Osteoblast (primary cell): ENCODE data around the gene MYOM1. TPM values are rescaled to one million over a fixed set of nuclear protein-coding genes. Genes with fewer than 3 reads are reported as not detected.

Experiments used
- DNase-seq: peaks from one replicate; pipeline ENCODE4 v3.0.0; 2011; ENCODE audit warnings: low spot score, mixed read lengths; ENCODE audit not compliant: insufficient read length; ENCODE audit errors: missing footprints
- H2AFZ ChIP-seq: 2 replicates; pipeline ENCODE4 v1.6.0; 2011; ENCODE audit warnings: mild to moderate bottlenecking, low read length
- H3K27ac ChIP-seq: 2 replicates; pipeline ENCODE4 v1.5.1; 2011; ENCODE audit warnings: mild to moderate bottlenecking, low read depth, low read length, moderate library complexity
- H3K27me3 ChIP-seq: 2 replicates; pipeline ENCODE4 v1.6.0; 2012; ENCODE audit warnings: mild to moderate bottlenecking, control low read depth, inconsistent platforms, low read length, moderate library complexity; ENCODE audit not compliant: insufficient read depth
- H3K36me3 ChIP-seq: 2 replicates; pipeline ENCODE4 v1.5.1; 2011; ENCODE audit warnings: mild to moderate bottlenecking, low read length, control low read depth, moderate library complexity; ENCODE audit not compliant: insufficient read depth
- H3K4me1 ChIP-seq: 2 replicates; pipeline ENCODE4 v1.5.1; 2011; ENCODE audit warnings: mild to moderate bottlenecking, low read length, control low read depth, moderate library complexity; ENCODE audit not compliant: insufficient read depth
- H3K4me2 ChIP-seq: 2 replicates; pipeline ENCODE4 v1.6.0; 2011; ENCODE audit warnings: mild to moderate bottlenecking, low read length; ENCODE audit not compliant: insufficient read depth
- H3K4me3 ChIP-seq: fragments of 200-600 bp; sonication (generic); 3 replicates; pipeline ENCODE4 v1.5.1; 2012; ENCODE audit warnings: mild to moderate bottlenecking, low read length, inconsistent platforms; ENCODE audit not compliant: insufficient read depth
- H3K79me2 ChIP-seq: 2 replicates; pipeline ENCODE4 v1.6.0; 2012; ENCODE audit warnings: mild to moderate bottlenecking, low read length, control low read depth, inconsistent platforms; ENCODE audit not compliant: insufficient read depth
- H3K9me3 ChIP-seq: 2 replicates; pipeline ENCODE4 v1.5.1; 2011; ENCODE audit warnings: low read depth, low read length, control low read depth
- H4K20me1 ChIP-seq: 2 replicates; pipeline ENCODE4 v1.6.0; 2012; ENCODE audit warnings: mild to moderate bottlenecking, low read length, control low read depth; ENCODE audit not compliant: insufficient read depth
- total RNA-seq: library from RNA; depleted of rRNA; stranded (reverse); fragments of >200 nt; gene quantifications from 2 replicates; pipeline ENCODE4 v1.2.3, GENCODE V29; 2012
- TF ChIP-seq, protein P1 (sequence below): IDR thresholded peaks from 2 replicates; pipeline ENCODE4 v1.5.1; 2011; ENCODE audit warnings: mild to moderate bottlenecking, low read depth, low read length, moderate library complexity; ENCODE audit errors: extremely low read depth

The MYOM1 gene
- total RNA-seq, 1 donor: 1.8 TPM

GRCh38 chr18:3060667-3061580 lies 158.8 kb downstream of the MYOM1 start:
- H3K4me2 ChIP-seq: no peak overlapping the region
- no peaks in the 10 kb centered on the region for H3K9me3 ChIP-seq
- no peaks in the 10 kb centered on the region for H3K36me3 ChIP-seq
- no peak overlapping the region for H3K27ac ChIP-seq
- H4K20me1 ChIP-seq: no peaks in the 10 kb centered on the region
- no peaks in the 10 kb centered on the region for H3K4me1 ChIP-seq
- TF ChIP-seq, protein P1, sequence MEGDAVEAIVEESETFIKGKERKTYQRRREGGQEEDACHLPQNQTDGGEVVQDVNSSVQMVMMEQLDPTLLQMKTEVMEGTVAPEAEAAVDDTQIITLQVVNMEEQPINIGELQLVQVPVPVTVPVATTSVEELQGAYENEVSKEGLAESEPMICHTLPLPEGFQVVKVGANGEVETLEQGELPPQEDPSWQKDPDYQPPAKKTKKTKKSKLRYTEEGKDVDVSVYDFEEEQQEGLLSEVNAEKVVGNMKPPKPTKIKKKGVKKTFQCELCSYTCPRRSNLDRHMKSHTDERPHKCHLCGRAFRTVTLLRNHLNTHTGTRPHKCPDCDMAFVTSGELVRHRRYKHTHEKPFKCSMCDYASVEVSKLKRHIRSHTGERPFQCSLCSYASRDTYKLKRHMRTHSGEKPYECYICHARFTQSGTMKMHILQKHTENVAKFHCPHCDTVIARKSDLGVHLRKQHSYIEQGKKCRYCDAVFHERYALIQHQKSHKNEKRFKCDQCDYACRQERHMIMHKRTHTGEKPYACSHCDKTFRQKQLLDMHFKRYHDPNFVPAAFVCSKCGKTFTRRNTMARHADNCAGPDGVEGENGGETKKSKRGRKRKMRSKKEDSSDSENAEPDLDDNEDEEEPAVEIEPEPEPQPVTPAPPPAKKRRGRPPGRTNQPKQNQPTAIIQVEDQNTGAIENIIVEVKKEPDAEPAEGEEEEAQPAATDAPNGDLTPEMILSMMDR: no peak
- H3K27me3 ChIP-seq: peaks cover 5% of the 10 kb centered on the region
- no peak overlapping the region for H3K4me3 ChIP-seq
- peak overlapping the region; percentile 37 for H2AFZ ChIP-seq
- no peak for DNase-seq
- H3K79me2 ChIP-seq: no peaks in the 10 kb centered on the region

GRCh38 chr18:3059272-3059671 lies 160.5 kb downstream of the MYOM1 start:
- Histone ChIP-seq H3K27ac (no peak overlapping the region), H3K36me3 (no peaks in the 10 kb centered on the region), H2AFZ (no peak overlapping the region), H3K4me3 (no peak overlapping the region), H3K9me3 (no peaks in the 10 kb centered on the region), H4K20me1 (no peaks in the 10 kb centered on the region), H3K4me2 (no peak overlapping the region), H3K79me2 (no peaks in the 10 kb centered on the region), H3K27me3 (peaks cover 7% of the 10 kb centered on the region), H3K4me1 (no peaks in the 10 kb centered on the region)
- TF ChIP-seq, protein P1: no peak
- DNase-seq: no peak

DNA sequence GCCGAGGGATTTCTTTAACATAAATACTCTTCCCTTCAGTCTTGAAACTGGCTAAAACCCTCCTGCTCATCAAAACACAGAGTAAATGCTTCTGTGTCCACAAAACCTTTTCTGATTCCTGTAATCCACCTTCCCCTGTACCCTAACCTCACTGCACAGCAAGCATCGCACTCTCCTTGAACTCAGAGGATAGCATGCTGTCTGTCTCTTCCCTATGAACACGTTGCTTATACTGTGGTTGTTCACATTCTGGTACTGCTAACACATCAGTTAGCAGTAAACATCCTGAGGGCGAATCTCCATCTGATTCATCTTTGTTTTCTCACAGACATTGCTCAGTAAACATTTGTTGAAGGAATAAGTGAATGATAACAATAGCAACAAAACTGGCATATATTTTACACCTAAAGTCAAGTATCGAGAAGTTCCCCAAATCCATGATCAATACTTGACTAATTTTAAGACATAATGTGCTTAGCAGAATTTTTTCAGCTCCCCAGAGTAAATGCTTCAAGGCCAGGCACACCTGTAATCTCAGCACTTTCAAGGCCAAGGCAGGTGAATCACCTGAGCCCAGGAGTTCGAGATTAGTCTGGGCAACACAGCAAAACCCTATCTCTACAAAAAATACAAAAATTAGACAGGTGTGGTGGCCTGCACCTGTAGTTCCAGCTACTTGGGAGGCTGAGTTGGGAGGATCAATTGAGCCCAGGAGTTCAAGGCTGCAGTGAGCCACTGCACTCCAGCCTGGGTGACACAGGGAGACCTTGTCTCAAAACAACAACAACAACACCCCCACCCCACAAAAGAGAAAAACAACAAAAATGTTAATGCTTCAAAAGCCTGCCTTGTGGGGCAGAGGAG lies 161.2 kb downstream of the MYOM1 start:
- no peak for DNase-seq
- TF ChIP-seq, protein P1: no peak
- Histone ChIP-seq H3K4me3 (no peak overlapping the region), H3K79me2 (no peaks in the 10 kb centered on the region), H3K27me3 (peaks cover 8% of the 10 kb centered on the region), H3K4me2 (no peak overlapping the region), H3K9me3 (no peaks in the 10 kb centered on the region), H3K27ac (no peak overlapping the region), H2AFZ (no peak overlapping the region), H3K36me3 (no peaks in the 10 kb centered on the region), H3K4me1 (no peaks in the 10 kb centered on the region), H4K20me1 (no peaks in the 10 kb centered on the region)

- Histone ChIP-seq H3K27me3 (peaks cover 12% of the 10 kb centered on the region), H3K79me2 (no peaks in the 10 kb centered on the region), H3K4me3 (no peak overlapping the region), H4K20me1 (no peaks in the 10 kb centered on the region), H3K4me2 (no peak overlapping the region), H2AFZ (no peak overlapping the region), H3K27ac (no peak overlapping the region), H3K4me1 (no peaks in the 10 kb centered on the region), H3K9me3 (no peaks in the 10 kb centered on the region), H3K36me3 (no peaks in the 10 kb centered on the region)
- no peak for DNase-seq
- TF ChIP-seq, protein P1: no peak
Measured at GRCh38 chr18:3057526-3057925, 162.2 kb downstream of the MYOM1 start.
